NCI-H1694 (cell line): ENCODE measurements around the gene FBXL13.
"Not testable (repeated sequence)": the region's sequence is repeated elsewhere in the genome, so short reads cannot be mapped to it uniquely, and the experiment has no call there.

Experiments used
- DNase-seq: peaks from one replicate; lab custom pipeline; 2025; lab: John Stamatoyannopoulos, UW

FBXL13 gene

GRCh38 chr7:102935450-102936115 lies 139.0 kb downstream of the FBXL13 start:
- DNase-seq = no peak

GRCh38 chr7:102934701-102935100 lies 139.9 kb downstream of the FBXL13 start:
- no peak for DNase-seq

DNA sequence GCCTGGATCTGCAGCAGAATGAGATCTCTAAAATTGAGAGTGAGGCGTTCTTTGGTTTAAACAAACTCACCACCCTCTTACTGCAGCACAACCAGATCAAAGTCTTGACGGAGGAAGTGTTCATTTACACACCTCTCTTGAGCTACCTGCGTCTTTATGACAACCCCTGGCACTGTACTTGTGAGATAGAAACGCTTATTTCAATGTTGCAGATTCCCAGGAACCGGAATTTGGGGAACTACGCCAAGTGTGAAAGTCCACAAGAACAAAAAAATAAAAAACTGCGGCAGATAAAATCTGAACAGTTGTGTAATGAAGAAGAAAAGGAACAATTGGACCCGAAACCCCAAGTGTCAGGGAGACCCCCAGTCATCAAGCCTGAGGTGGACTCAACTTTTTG lies 140.4 kb downstream of the FBXL13 start:
- no peak for DNase-seq

- no peak for DNase-seq
Measured at GRCh38 chr7:102933763-102934162, 140.8 kb downstream of the FBXL13 start.

- DNase-seq = no peak
Measured at GRCh38 chr7:102931757-102932156, 142.8 kb downstream of the FBXL13 start.

DNA sequence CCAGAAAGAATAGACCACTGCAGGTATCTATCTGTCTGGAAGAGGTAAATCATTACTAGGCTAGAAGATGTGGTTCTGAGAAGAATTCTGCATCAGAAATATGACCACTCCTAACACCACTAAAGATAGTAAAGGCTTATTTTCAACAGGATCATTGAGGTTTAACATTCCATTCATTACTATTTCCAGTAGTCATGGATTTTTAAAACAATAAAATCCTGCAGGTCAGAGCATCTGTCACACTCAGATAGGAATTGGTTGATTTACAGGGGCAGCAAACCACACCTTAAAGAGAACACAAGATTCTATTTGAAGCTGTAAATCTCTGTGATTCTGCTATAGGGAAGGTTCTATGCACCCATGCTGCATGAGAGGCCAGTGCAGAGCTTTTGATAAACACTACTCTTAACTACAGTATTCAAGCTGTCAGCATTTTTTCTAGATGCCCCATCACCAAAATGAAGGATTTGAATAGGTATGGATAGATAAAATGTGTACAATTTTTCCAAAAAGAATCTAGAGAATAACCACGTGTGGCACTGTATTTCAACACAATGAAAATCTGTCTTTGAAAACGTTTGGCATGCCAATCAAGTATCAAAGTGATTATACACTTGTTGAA lies 147.2 kb downstream of the FBXL13 start:
- no peak for DNase-seq

DNA sequence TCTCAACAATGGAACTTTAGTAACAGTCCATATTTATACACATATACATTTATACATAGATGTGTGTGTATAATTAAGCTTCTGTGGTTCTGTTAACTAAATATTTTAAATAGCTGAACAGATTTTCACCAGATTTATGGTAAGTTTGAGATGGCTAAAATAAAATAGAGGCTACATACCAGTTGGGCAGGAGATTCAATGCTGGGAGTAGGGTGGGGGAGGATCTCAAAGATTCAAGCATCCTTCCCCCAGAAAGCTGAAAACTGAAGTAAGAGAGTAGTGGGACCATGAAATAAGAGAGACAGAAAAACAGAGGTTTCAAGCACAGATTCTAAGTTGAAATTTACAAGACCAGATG lies 147.8 kb downstream of the FBXL13 start:
- no peak for DNase-seq

DNA sequence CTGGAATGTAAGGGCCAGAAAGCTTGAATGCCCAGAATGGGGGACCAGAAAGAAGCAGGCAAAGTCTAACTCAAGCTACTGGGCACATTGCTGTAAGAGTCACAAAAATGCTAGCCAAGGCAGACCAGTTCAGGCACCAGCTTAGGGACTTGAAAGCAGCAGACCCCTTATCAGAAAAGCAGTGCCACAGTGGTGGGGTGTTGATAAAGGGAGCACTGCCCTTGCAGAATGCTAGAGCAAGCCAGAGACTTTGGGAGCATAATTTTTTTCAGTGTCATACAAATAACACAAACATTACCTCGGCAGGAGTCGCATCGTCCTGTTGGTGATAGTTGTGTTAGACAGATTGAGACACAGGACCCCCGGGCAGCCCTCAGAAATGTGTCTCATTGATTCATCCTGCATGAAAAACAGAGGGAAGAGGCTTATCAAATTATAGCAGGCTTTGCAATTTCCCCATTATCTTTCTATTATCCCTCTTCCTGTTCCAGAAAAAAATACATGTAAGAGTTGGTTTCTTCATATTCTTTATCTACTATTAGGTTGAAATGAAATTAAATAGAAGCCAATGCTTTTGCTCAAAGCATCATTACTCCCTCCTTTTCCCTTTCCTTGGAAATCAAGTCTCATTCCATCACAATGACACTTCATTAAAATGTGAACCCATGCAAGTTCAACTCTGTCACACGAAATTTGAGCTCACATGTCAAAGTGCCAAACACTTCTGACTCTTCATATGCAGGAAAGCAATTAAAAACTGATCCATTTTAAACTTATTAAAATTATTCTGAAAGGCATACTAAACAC lies 148.4 kb downstream of the FBXL13 start:
- DNase-seq = no peak

- no peak for DNase-seq
Measured at GRCh38 chr7:102918845-102919244, 155.8 kb downstream of the FBXL13 start.

- peak; percentile 11 for DNase-seq
Measured at GRCh38 chr7:102917436-102918353, 156.9 kb downstream of the FBXL13 start.

- no peak for DNase-seq
Measured at GRCh38 chr7:102916881-102917280, 157.7 kb downstream of the FBXL13 start.

DNA sequence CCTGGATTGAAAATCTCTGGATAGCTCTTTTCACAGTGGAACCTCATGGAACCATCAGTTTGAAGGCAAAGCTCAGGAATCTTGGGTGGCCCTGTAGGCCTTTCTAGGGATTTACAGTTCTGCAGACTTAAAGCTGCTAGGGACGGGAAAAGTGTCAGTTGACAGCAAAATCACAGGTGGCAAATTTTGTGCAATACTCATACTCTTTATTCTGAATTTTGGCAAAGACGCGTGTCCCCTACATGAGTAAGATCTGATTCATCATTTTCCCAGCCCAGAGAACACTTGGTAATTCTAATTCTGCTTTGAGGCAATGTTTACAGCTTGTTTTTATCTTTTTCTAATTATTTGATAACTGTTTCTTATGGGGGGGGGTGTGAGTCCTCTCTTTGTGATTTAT lies 158.2 kb downstream of the FBXL13 start:
- no peak for DNase-seq

GRCh38 chr7:102914585-102914984 lies 160.0 kb downstream of the FBXL13 start:
- DNase-seq = no peak

GRCh38 chr7:102913826-102914225 lies 160.8 kb downstream of the FBXL13 start:
- no peak for DNase-seq

DNA sequence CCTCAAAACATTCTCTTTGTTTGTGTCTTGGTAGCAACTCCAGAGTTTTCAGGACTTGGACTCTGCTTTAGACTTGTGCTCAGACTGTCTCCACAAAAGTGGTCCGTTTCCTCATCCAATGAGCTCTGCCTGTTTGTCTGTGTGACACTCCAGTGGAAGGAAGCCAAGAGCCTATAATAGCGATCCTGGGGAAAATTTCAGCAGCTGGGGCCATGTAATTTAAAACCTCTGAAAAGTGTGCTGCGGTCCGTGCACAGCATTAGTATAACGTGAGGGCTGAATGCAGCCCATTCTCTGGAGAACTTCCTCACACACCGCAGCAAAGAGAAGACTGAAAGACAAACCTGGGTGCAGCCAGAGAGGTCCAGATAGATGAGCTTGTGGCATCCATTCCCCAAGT lies 161.9 kb downstream of the FBXL13 start, which contains the start of gene LRRC17:
Gene LRRC17, plus strand, starts transcription at position 259 of the 400 bp plus-strand sequence. CDS start 20,914 bp downstream, outside the sequence.
- DNase-seq = peak; percentile 95

- no peak for DNase-seq
Measured at GRCh38 chr7:102908676-102909075, 165.9 kb downstream of the FBXL13 start.

GRCh38 chr7:102903576-102903975 lies 171.0 kb downstream of the FBXL13 start:
- DNase-seq = not testable (repeated sequence)

- not testable (repeated sequence) for DNase-seq
Measured at GRCh38 chr7:102902052-102902451, 172.5 kb downstream of the FBXL13 start.

- DNase-seq = no peak
Measured at GRCh38 chr7:102898532-102898859, 176.1 kb downstream of the FBXL13 start.

DNA sequence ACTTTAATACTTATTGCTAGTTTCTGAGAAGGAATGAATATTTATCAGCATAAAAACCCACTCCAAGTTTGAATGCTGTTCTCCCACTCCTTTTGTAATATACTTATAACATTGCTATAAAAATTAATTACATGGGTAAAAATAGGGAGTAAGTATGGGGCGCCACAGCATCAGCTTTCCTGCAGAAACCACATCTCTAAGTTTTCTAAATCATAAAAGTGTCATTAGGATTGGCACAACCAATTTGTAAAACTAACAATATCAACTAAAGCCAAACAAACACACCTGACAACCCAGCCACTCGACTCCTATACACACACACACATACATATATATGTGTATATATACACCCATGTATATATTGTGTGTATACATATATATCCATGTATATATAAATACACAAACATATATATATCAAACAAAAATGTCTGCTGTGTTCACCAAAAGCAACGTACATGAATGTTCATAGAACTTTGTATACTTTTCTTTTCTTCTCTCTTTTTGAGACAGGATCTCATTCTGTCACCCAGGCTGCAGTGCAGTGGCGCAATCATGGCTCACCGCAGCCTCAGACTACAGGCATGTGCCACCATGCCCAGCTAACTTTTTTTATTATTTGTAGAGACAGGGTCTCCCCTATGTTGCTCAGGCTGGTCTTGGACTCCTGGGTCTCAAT lies 176.6 kb downstream of the FBXL13 start:
- DNase-seq = no peak

DNA sequence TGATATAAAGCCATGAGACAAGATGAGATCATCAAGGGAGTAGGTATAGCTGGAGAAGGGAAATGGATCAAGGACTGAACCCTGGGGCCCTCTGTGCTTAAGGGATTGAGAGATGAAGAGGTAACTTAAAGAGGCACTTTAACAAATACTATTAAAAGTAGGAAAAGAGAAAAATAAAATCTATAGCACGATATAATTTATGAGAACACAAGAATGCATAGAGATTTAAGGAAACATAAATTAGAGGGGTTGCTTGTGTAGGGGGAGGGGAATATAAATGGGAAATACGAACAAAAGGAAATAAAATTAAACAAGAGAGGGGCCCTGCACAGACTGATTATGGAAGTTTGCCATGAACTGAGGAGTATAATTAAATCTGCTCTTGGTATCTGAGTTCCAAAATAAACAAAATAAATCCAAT lies 177.4 kb downstream of the FBXL13 start:
- DNase-seq = no peak
